Measurements from ENCODE around the gene MLF2. TPM values are rescaled to one million over a fixed set of nuclear protein-coding genes. Genes with fewer than 3 reads are reported as not detected.

Gene MLF2
- total RNA-seq, 1 experiment from 2014 or later = 244 TPM

GRCh38 chr12:6699989-6700645 is 52.8 kb downstream of the MLF2 start:
- peak; percentile 65 for DNase-seq
- H3K9ac ChIP-seq (ENCODE audit: extremely low read depth, insufficient read length, low read length) = no peak overlapping the region
- H3K4me1 ChIP-seq (ENCODE audit: insufficient read depth, low read length) = peaks cover 4% of the 10 kb centered on the region
- no peak overlapping the region for H2BK12ac ChIP-seq (ENCODE audit: insufficient read length, low read depth, low read length)
- Mint-ChIP-seq H3K36me3 (ENCODE audit: insufficient read depth in 1 of 3, low read depth in 3 of 3) (peaks cover 0 to 13% (median 5%) of the 10 kb centered on the region in 3 experiments), H3K27ac (no peak overlapping the region), H3K9me3 (peaks cover 0 to 2% of the 10 kb centered on the region in 2 experiments; a peak in 2 of 5 replicates), H3K4me1 (peaks cover 23 to 27% of the 10 kb centered on the region in 2 experiments), H3K4me3 (peak overlapping the region; percentile 74 to 92), H3K27me3 (ENCODE audit: low read depth) (peaks cover 64% of the 10 kb centered on the region)
- no peaks in the 10 kb centered on the region for H4K20me1 ChIP-seq (ENCODE audit: control insufficient read depth, insufficient read depth, insufficient read length)
- no peaks in the 10 kb centered on the region for H3K9me3 ChIP-seq (ENCODE audit: control insufficient read depth, low read depth, low read length)
- H3K79me2 ChIP-seq (ENCODE audit: insufficient read depth, low read length) = no peaks in the 10 kb centered on the region
- no peak overlapping the region for H3K4ac ChIP-seq (ENCODE audit: low read depth, low read length)
- no peak overlapping the region for H4K91ac ChIP-seq (ENCODE audit: insufficient read length, low read depth, low read length)
- WGBS (ENCODE audit: extremely low coverage, insufficient read length, low lambda C conversion rate) = no CpG with 5 or more reads among the region's 65 CpGs
- H2BK120ac ChIP-seq (ENCODE audit: low read depth, low read length, poor library complexity, severe bottlenecking) = no peak overlapping the region
- H3K27me3 ChIP-seq (ENCODE audit: insufficient read depth, low read length) = peaks cover 3% of the 10 kb centered on the region; the same call in 1 of the 2 replicates
- H3K27ac ChIP-seq (ENCODE audit: insufficient read length, low read depth, low read length) = no peak overlapping the region
- no peak overlapping the region for H4K8ac ChIP-seq (replicated peaks; ENCODE audit: insufficient read length, low read depth, low read length)
- no peak overlapping the region for H2BK20ac ChIP-seq (ENCODE audit: low read depth, low read length, poor library complexity, severe bottlenecking)
- H3K18ac ChIP-seq (ENCODE audit: insufficient read length, low read depth, low read length) = no peak overlapping the region
- no peak overlapping the region for H2AFZ ChIP-seq (ENCODE audit: low read length)
- no peak overlapping the region for H2BK5ac ChIP-seq (ENCODE audit: insufficient read length, low read length)
- H3K4me2 ChIP-seq (ENCODE audit: insufficient read depth, insufficient read length, low read length) = peak overlapping the region; percentile 79
- H3K23ac ChIP-seq (ENCODE audit: insufficient read length, low read depth, low read length) = no peak overlapping the region
- H3T11ph ChIP-seq (ENCODE audit: low read length) = no peak overlapping the region
- peak overlapping the region; percentile 44; the same call in 1 of the 2 replicates for H3K14ac ChIP-seq (ENCODE audit: insufficient read depth, low read length)
- H2BK15ac ChIP-seq (ENCODE audit: low read depth, low read length) = no peak overlapping the region
- no peak overlapping the region for H4K5ac ChIP-seq (ENCODE audit: insufficient read length, low read depth, low read length)
- H2AK5ac ChIP-seq (ENCODE audit: insufficient read length, low read length) = no peak overlapping the region
- no peak overlapping the region for H3K56ac ChIP-seq (ENCODE audit: insufficient read length, low read depth, low read length)
- TF ChIP-seq CTCF (conservative IDR thresholded peaks at IDR 0.05) = no peak
- H3K79me1 ChIP-seq (ENCODE audit: insufficient read depth, low read depth, low read length, poor library complexity, severe bottlenecking) = no peaks in the 10 kb centered on the region
- peaks cover 17% of the 10 kb centered on the region for H3K23me2 ChIP-seq (ENCODE audit: insufficient read length, low read depth, low read length, poor library complexity, severe bottlenecking)

Measured in H9 (cell line).